Endothelial cell of umbilical vein (primary cell): Measurements from ENCODE around the gene SLC25A5. TPM values are rescaled to one million over a fixed set of nuclear protein-coding genes. Genes with fewer than 3 reads are reported as not detected.

Experiments
- BruUV-seq: library from RNA; stranded (reverse); fragments of 400-500 nt; replicated peaks from 2 replicates; lab custom pipeline; 2021; lab: Mats Ljungman, UMichigan
- CTCF ChIA-PET: fragments of 300-600, 350-600 bp; sonication (Branson Sonifier 250); formaldehyde crosslinking; loops from one replicate; lab custom pipeline; 2021; ENCODE audit warnings: antibody characterized with exemption, inconsistent platforms; lab: Charles Lee
- POLR2A ChIA-PET: fragments of 300-600, 350-600 bp; sonication (Branson Sonifier 250); formaldehyde crosslinking; loops from one replicate; lab custom pipeline; 2021; ENCODE audit warnings: antibody characterized with exemption, inconsistent platforms; lab: Charles Lee
- DNase-seq: peaks from one replicate; pipeline ENCODE4 v3.0.0-alpha.2; 2011; ENCODE audit warnings: low read depth, low spot score
- FAIRE-seq: peaks from 2 replicates; lab custom pipeline; 2011; peaks lifted over from hg19 to GRCh38; lab: Jason Lieb, UNC
- H2AFZ ChIP-seq: 2 replicates; pipeline ENCODE4 v1.6.0; 2012; ENCODE audit warnings: low read depth, low read length, control low read depth, inconsistent platforms
- H3K27ac ChIP-seq: 2 replicates; pipeline ENCODE4 v1.5.1; 2011; ENCODE audit warnings: low read depth, mild to moderate bottlenecking, control low read depth, low read length, moderate library complexity; ENCODE audit not compliant: insufficient read depth
- H3K27me3 ChIP-seq, 2 experiments: 2 replicates each; pipeline versions ENCODE4 v1.6.0 to v1.6.1; 2011; ENCODE audit warnings: low read length in 2 of 2, mixed read lengths in 1 of 2; ENCODE audit not compliant: control insufficient read depth in 2 of 2, insufficient read depth in 2 of 2
- H3K36me3 ChIP-seq, 2 experiments: 2 replicates in 1 of 2; 3 replicates in 1 of 2; pipeline ENCODE4 v1.5.1; 2011; ENCODE audit warnings: low read length in 2 of 2, mild to moderate bottlenecking in 1 of 2, moderate library complexity in 1 of 2; ENCODE audit not compliant: control insufficient read depth in 2 of 2, insufficient read depth in 2 of 2; ENCODE audit errors: extremely low read depth in 1 of 2
- H3K4me1 ChIP-seq: 3 replicates; pipeline ENCODE4 v1.5.1; 2011; ENCODE audit warnings: mild to moderate bottlenecking, low read length; ENCODE audit not compliant: control insufficient read depth, insufficient read depth; ENCODE audit errors: extremely low read depth
- H3K4me2 ChIP-seq: 2 replicates; pipeline ENCODE4 v1.6.1; 2011; ENCODE audit warnings: low read length, control low read depth, mixed read lengths; ENCODE audit not compliant: insufficient read depth
- H3K4me3 ChIP-seq, 3 experiments: fragments of 200-600 bp in 1 of 3; sonication (generic), shearing (Covaris generic) in 1 of 3; replicated peaks in 1 of 3; 2 replicates each; pipeline ENCODE4 v1.5.1; 2011 to 2016; ENCODE audit warnings: control low read depth in 3 of 3, low read length in 3 of 3, mild to moderate bottlenecking in 2 of 3, inconsistent platforms in 1 of 3, low read depth in 1 of 3, moderate library complexity in 1 of 3; ENCODE audit not compliant: insufficient read depth in 1 of 3
- H3K79me2 ChIP-seq: 2 replicates; pipeline ENCODE4 v1.6.0; 2012; ENCODE audit warnings: low read length, inconsistent platforms; ENCODE audit not compliant: control insufficient read depth, insufficient read depth
- H3K9ac ChIP-seq: replicated peaks from 2 replicates; pipeline ENCODE3; 2011; ENCODE audit warnings: low read length, control low read depth; ENCODE audit not compliant: insufficient read depth; ENCODE audit errors: extremely low read depth
- H3K9me1 ChIP-seq: replicated peaks from 3 replicates; pipeline ENCODE4 v1.6.0; 2011; ENCODE audit warnings: mild to moderate bottlenecking, low read length; ENCODE audit not compliant: control insufficient read depth, insufficient read depth; ENCODE audit errors: extremely low read depth
- H3K9me3 ChIP-seq: replicated peaks from 2 replicates; pipeline ENCODE4 v1.5.1; 2012; ENCODE audit warnings: low read length, inconsistent platforms; ENCODE audit not compliant: control insufficient read depth, insufficient read depth
- H4K20me1 ChIP-seq: replicated peaks from 2 replicates; pipeline ENCODE3; 2011; ENCODE audit warnings: mild to moderate bottlenecking, low read length; ENCODE audit not compliant: control insufficient read depth, insufficient read depth; ENCODE audit errors: extremely low read depth
- EZH2 ChIP-seq: IDR thresholded peaks from 2 replicates; pipeline ENCODE4 v1.6.1; 2012; ENCODE audit warnings: borderline replicate concordance, low read depth, mild to moderate bottlenecking, moderate library complexity, low read length, inconsistent platforms; ENCODE audit not compliant: severe bottlenecking
- POLR2A ChIP-seq: IDR thresholded peaks from 2 replicates; pipeline ENCODE4 v1.6.1; 2012; ENCODE audit warnings: low read depth, mild to moderate bottlenecking, control low read depth, low read length
- dilution Hi-C: fragments of 300-500 bp; cut with MboI; formaldehyde crosslinking; loops from one replicate; pipeline ENCODE4 v1.15.0; 2019; ENCODE audit warnings: low sequenced_read_pairs; ENCODE audit not compliant: extremely low pct_ligation_motif_present
- intact Hi-C: fragments of 100-400 bp; cut with micrococcal nuclease; formaldehyde crosslinking; loops from one replicate; pipeline ENCODE4 v1.10.0; 2022
- polyA plus RNA-seq, 4 experiments: library from polyadenylated mRNA; depleted of rRNA in 3 of 4; stranded (reverse) in 3 of 4; unstranded in 1 of 4; fragments of >200 nt; gene quantifications; 2 replicates each; pipeline versions ENCODE4 v1.2.1 to v1.2.3, GENCODE V29; 2011 to 2012; ENCODE audit warnings: missing spikeins in 1 of 4
- total RNA-seq: library from RNA; stranded (reverse); gene quantifications from 2 replicates; pipeline ENCODE4 v1.2.3, GENCODE V29; 2021
- TF ChIP-seq, protein P1 (sequence below): IDR thresholded peaks from 2 replicates; pipeline ENCODE4 v1.6.1; 2011; ENCODE audit not compliant: insufficient read depth, insufficient read length
- TF ChIP-seq, protein P2 (sequence below), 2 donors: IDR thresholded peaks; 1 replicate in 1 of 2; 2 replicates in 1 of 2; pipeline ENCODE4 v1.5.1; 2011; ENCODE audit warnings: low read length in 2 of 2, mild to moderate bottlenecking in 2 of 2, moderate library complexity in 2 of 2, control low read depth in 1 of 2, inconsistent platforms in 1 of 2, low read depth in 1 of 2; ENCODE audit not compliant: insufficient read depth in 1 of 2; ENCODE audit errors: extremely low read depth in 1 of 2

SLC25A5 gene
- total and polyA plus RNA-seq, 2 donors (not counting 3 experiments of a cell fraction or from before 2014, with no cell fraction given) = 379 to 651 TPM

DNA sequence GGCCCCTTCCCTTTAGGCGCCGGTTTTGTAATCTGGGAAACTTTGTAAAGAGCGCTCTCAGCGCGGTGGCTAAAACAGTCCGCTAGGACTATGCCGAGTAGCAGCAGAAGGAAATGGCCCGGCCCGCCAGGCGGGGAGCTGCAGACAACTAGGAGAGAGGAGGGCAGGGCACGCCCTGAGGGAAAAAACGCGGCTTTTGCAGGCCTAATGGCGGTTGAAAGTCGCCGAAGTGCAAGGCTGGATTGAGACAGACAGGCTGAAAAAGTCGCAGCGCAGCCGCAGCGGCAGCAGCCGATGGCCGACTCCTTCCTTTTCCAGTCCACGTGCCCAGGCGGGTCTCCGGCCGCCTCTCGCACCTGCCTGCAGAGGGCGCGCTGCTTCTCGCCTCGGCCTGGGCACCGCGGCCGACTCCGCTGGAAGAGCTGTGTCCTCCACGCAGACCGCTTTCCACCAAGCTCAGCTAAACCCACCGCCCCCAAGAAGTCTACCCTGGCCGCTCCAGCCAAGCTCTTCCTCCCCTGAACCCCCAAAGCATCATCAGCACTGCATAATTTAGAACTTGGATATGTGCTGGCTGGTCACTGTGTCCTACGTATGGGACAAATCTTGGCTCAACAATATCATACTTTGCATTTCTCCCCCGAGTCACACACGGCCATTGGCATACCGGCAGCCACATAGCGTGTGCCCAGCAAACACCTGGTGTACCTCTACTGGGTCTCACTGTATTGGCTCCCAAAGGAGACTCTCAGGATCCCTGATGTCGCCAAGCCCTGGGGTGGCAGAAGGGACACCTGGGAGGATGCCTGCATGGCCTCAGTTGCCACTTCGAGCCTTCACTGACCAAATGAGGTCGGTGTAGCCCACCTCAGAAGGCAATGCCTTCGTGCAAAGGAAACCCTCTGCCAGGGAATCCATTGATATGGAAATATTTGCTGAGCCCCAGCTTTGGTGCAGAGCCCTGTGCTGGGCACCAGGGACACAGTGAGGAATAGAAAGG lies 14.5 kb downstream of the SLC25A5 start:
- intact Hi-C loops (loop anchor here (2.0 kb wide), 1 partner anchor 14 kb away; the partner anchor contains the start of gene SLC25A5), dilution Hi-C loops (no loop called here)
- Histone ChIP-seq H3K9ac (peak overlapping the region; percentile 43), H4K20me1 (no peaks in the 10 kb centered on the region), H3K4me3 (peak overlapping the region in 2 of 3 experiments; percentile 36 to 37), H3K4me2 (peak overlapping the region; percentile 52), H3K27ac (no peak overlapping the region), H3K27me3 (no peaks in the 10 kb centered on the region), H2AFZ (peak overlapping the region; percentile 89), H3K9me1 (no peaks in the 10 kb centered on the region), H3K9me3 (no peaks in the 10 kb centered on the region), H3K4me1 (no peaks in the 10 kb centered on the region), H3K79me2 (no peaks in the 10 kb centered on the region), H3K36me3 (no peaks in the 10 kb centered on the region)
- TF ChIP-seq, protein P1, sequence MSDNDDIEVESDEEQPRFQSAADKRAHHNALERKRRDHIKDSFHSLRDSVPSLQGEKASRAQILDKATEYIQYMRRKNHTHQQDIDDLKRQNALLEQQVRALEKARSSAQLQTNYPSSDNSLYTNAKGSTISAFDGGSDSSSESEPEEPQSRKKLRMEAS = peak; percentile 39
- TF ChIP-seq POLR2A (no peak), EZH2 (no peak)
- TF ChIP-seq, protein P2, sequence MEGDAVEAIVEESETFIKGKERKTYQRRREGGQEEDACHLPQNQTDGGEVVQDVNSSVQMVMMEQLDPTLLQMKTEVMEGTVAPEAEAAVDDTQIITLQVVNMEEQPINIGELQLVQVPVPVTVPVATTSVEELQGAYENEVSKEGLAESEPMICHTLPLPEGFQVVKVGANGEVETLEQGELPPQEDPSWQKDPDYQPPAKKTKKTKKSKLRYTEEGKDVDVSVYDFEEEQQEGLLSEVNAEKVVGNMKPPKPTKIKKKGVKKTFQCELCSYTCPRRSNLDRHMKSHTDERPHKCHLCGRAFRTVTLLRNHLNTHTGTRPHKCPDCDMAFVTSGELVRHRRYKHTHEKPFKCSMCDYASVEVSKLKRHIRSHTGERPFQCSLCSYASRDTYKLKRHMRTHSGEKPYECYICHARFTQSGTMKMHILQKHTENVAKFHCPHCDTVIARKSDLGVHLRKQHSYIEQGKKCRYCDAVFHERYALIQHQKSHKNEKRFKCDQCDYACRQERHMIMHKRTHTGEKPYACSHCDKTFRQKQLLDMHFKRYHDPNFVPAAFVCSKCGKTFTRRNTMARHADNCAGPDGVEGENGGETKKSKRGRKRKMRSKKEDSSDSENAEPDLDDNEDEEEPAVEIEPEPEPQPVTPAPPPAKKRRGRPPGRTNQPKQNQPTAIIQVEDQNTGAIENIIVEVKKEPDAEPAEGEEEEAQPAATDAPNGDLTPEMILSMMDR (IDR thresholded peaks at IDR 0.05; ENCODE audit: extremely low read depth in 1 of 2, insufficient read depth in 1 of 2, low read depth in 1 of 2, low read length in 2 of 2) = peak; percentile 74 to 83
- DNase-seq = peak; percentile 52
- FAIRE-seq = peak; percentile 92
- ChIA-PET POLR2A (no interaction called here), CTCF (interaction anchor here (0.6 to 12.6 kb wide), 19 partner anchors 8 to 309 kb away, joined by 3 to 217 read pairs (median 5); partner anchors contain the start of genes RPL39, SLC25A5 and SOWAHD)
- BruUV-seq = no TSS peak
